Activated CD4-positive, alpha-beta T cell treated with anti-CD3 and anti-CD28 coated beads, Interleukin-10, Interleukin-2, amounts not matched to agents 100 ng/mL and 50 ng/mL, durations not matched to agents 16 hours and 8 hours (primary cell): ENCODE data around the gene LMTK2.

ENCODE experiments used
- DNase-seq: peaks from one replicate; pipeline ENCODE4 v3.0.0-alpha.2; 2020

The LMTK2 gene

GRCh38 chr7:98222533-98223195 lies 116.0 kb downstream of the LMTK2 start:
- no peak for DNase-seq

DNA sequence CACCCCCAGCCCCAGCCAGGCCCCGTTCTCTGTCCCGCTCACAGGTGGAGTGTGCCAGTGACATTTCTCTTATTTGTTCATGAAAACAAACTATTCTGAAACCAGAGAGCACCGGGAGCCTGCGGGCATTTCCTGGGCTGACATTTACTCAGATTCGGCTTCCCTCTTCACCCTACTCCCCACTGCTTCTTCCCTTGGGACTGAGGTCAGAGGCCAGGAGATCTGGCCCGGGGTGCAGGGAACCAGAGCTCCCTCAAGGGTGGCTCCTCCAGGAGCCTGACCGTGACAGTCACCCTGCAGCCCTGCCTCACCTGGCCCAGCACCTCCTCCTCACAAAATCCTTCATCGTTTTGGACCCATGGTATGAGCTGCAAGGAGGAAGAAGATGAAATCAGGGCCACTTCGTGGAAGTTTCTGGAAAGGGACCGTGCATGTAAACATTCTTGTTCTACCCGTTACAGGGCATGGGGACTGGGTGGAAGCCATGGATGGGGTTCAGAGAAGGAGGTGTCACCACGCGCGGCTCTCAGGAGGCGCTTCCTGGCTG lies 116.8 kb downstream of the LMTK2 start:
- no peak for DNase-seq

- no peak for DNase-seq
Measured at GRCh38 chr7:98223898-98224700, 117.4 kb downstream of the LMTK2 start.

GRCh38 chr7:98224701-98225181 lies 118.1 kb downstream of the LMTK2 start:
- no peak for DNase-seq

- no peak for DNase-seq
Measured at GRCh38 chr7:98225913-98226614, 119.4 kb downstream of the LMTK2 start.

- DNase-seq, result no peak
Measured at GRCh38 chr7:98227939-98228338, 121.3 kb downstream of the LMTK2 start.

DNA sequence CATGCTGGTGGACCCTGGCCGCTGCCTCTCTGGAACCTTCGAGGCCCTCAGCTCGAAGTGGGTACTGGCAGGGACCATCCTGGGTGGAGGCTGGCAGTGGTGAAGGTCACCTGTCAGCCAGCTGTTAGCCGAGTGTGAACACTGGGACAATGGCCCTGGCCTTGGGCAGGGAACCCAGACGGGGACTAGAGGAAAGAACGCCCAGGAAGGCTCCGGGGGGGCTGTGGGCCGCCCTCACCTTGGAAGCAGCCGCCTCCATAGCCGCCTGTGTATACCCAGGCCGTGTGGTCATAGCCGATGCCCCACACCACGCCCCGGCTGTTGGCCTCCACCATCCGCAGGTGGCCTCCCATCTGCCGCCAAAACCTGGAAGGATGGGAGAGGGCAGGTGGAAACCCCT lies 122.1 kb downstream of the LMTK2 start:
- no peak for DNase-seq

DNA sequence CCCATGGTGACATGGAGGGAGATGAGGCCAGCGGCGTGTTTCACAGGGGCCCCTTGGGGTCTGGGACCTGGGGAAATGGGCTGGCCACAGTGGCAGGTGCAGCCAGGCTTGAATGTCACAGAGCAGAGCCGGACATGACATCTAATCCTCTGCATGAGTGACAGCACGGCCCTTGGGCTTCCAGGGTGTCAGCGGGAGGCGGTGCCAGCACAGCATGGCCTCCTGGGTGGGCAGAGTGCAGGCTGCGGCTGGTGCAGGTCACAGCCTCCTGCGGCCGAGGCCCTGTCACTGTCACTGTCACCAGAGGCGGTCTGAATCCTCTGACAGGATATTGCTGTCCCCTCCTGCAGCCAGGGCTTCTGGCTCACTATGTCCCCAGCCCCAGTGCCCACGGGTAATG lies 122.8 kb downstream of the LMTK2 start:
- DNase-seq, result no peak

DNA sequence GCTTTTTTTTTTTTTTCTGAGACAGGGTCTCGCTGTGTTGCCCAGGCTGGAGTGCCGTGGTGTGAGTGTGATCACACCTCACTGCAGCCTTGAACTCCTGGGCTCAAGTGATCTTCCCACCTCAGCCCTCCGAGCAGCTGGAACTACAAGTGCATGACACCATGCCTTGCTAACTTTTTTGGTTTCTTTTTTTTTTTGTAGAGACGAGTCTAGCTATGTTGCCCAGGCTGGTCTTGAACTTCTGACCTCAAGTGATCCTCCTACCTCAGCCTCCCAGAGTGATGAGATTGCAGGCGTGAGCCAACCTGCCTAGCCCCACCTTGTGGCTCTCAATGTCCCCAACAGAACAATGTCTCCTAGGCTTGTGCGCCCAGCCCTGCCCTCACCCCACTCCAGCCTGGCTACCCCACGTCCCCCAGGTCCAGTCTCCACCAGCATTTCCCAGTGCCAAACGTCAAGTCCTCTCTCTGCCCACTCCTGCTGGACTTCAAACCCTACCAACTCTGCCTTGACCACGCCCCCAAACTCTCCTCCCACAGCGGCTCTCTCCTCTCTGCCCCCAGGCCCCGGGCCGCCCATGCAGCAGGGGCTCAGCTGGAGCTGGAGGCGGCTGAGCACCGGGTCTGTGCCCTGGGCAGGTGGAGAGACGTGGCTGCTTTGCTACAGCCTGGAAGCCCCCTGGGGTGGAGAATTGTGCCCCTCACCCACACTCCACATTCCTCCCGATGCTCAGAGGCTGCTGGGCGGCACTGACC lies 123.5 kb downstream of the LMTK2 start:
- no peak for DNase-seq

- DNase-seq, result no peak
Measured at GRCh38 chr7:98230746-98231471, 124.2 kb downstream of the LMTK2 start.

- DNase-seq, result no peak
Measured at GRCh38 chr7:98231493-98232262, 125.0 kb downstream of the LMTK2 start.

DNA sequence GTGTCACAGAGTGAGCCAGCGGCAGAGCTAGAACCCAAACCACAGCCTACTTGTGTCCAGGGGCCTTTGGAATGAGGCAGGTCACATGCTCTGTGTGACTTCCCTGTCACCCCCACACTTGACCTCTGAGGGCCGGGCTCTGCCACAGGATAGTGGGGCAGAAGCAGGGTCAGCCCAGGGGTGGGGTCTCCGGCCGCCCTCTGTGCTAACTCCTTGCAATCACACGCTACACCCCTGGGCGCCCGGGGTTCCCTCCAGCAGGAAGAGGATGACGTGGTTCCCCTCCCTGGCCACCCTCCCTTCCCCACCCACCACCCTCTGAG lies 125.6 kb downstream of the LMTK2 start:
- DNase-seq, result no peak

- DNase-seq, result no peak
Measured at GRCh38 chr7:98232799-98233198, 126.1 kb downstream of the LMTK2 start.

DNA sequence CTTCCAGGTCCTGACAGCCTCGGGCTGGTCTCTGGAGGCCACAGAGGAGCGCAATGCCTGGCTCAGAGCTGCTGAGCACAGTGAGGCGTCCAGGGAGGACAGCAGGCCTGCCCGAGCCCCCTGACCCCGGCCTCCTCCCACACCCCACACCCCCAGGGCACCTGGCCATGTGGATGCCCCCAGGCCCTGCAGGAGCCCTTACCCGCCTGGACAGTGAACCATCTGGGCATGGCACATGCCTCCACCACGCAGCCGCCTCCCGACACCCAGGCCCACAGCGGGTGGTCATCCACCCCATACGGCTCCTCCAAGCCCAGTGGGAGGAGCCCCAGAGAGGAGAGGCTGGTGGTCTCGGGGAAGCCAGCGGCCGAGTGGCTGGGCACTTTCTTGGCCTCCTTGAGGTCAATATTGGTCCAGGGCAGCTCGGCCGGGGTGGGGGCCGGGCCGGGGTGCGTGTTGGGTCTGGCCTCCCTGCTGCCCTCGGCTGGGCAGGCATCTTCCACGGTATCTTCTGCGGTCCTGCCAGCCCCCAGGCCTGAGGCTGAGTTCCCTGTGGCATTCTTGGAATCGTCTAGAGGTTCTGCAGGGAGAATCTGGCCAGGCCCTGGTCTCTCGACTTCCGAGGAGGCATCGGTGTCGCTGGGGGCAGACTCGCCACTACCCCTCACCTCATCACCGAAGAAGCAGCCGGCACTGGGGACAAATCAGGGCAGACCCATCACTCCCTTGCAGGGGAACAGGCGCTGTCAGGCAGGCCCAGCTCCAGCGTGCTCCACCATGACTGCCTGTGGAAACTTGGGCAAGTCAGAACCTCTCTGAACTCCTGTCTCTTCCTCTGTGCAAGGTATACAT lies 126.8 kb downstream of the LMTK2 start:
- DNase-seq, result no peak

GRCh38 chr7:98234429-98235147 lies 127.9 kb downstream of the LMTK2 start:
- DNase-seq, result no peak

GRCh38 chr7:98235901-98236300 lies 129.2 kb downstream of the LMTK2 start:
- DNase-seq, result no peak

DNA sequence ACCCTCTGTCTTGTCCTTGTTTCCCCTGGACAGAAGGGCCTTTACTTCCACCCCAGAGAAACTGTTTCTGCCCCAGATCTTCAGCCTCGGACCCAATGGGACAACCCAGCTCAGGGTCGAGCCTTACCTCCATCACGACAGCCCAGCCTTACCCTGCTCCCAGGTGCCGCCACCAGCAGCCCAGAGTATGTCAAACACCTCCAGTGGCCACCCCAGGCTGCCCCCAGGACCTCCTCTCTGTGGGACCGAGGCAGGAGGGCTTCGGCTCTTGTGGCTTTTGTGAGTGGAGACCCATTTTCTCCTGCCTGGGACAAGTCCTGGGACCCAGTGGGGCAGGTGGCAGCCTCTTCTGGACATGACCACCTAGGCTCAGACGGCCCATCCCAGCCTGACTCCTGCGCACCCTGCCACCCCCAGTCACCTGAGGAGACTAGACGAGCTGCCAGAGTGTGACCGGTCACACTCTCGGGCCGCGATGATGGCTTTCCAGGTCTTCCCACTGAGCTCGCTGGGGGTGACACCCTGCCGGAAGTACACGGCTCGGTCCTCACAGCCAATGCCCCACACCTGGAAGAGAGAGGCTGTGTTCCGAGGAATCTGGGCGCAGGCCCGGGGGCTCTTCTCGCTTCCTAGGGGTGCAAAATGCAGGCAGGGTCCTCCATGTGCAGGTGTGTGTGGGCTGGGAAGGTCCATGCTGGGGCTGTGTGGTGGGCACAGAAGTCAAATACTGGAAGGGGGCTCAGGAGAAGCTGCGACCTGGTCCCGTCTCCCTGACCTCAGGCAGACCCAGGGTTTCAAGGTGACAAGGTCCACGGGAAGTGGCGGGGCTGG lies 129.9 kb downstream of the LMTK2 start:
- no peak for DNase-seq

DNA sequence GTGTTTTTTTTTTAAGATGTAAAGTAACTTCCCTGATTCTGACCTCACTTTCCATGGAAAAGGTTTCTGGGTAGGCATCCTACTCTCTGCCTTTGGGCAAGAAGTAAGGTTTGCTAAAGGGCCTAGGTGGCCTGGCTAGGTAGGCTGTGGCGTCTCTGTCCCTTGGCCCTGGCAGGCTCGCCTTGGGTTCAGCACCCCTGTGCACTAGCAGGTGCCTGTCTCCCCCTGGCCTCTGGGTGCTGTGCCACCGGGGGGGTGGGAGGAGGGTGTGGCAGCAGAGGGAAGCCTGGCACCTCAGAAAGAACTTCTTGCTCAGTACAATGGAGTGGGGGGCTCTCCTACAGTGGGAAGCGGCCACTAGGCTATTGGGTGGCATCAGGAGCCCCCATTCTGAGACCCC lies 131.4 kb downstream of the LMTK2 start:
- no peak for DNase-seq

DNA sequence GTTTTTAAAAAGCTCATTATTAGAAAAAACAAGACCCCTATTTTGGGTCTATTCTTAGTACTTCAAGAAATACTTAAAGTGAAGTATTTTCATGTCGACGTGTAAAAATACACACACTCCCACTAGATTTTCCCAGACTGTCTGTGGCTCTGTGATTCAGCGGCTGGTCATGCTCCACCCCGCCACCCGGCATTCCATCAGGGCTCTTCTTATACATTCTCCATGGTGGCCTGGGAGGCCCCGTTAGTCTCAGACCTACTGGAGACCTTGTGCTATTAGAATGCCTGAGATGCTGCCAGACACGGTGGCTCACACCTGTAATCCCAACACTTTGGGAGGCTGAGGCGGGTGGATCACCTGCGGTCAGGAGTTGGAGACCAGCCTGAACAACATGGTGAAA lies 132.3 kb downstream of the LMTK2 start:
- DNase-seq, result no peak
